HepG2 (cell line): ENCODE results near the gene FOSB. TPM values are rescaled to one million over a fixed set of nuclear protein-coding genes. Genes with fewer than 3 reads are reported as not detected.

Experiments
- ATF2 ChIP-seq: sonication (generic); formaldehyde crosslinking; IDR thresholded peaks from 2 replicates; pipeline ENCODE4 v1.4.0; 2020; ENCODE audit warnings: missing genetic modification reagents
- IKZF4 ChIP-seq: sonication (generic); formaldehyde crosslinking; IDR thresholded peaks from 2 replicates; pipeline ENCODE4 v1.5.1; 2020; ENCODE audit warnings: borderline replicate concordance, mild to moderate bottlenecking, low read depth, missing genetic modification reagents; ENCODE audit errors: not compliant biosample characterization
- IKZF5 ChIP-seq: IDR thresholded peaks from 2 replicates; pipeline ENCODE4 v1.6.1; 2018; ENCODE audit warnings: missing genetic modification reagents, mild to moderate bottlenecking, missing compliant biosample characterization
- polyA plus RNA-seq, 8 experiments: library from polyadenylated mRNA; depleted of rRNA in 3 of 8; stranded (reverse) in 7 of 8; unstranded in 1 of 8; fragments of >200 nt; fragmentation: Illumina TruSeq in 4 of 8; extraction: Trizol in 4 of 8; gene quantifications; 2 replicates each; pipeline versions ENCODE4 v1.2.1 to v1.2.3, GENCODE V29; 2011 to 2016; ENCODE audit warnings: low read depth in 4 of 8, missing spikeins in 1 of 8, mixed read lengths in 1 of 8; ENCODE audit not compliant: insufficient read depth in 1 of 8
- total RNA-seq, 5 experiments: library from RNA; depleted of rRNA; stranded (reverse); fragments of >200 nt; fragmentation: Illumina TruSeq; extraction: Trizol; gene quantifications; 2 replicates each; pipeline ENCODE4 v1.2.3, GENCODE V29; 2016; ENCODE audit warnings: low read depth in 1 of 5
- TF ChIP-seq, protein P1 (sequence below), 2 experiments: sonication (generic) in 1 of 2; formaldehyde crosslinking in 1 of 2; IDR thresholded peaks; 2 replicates each; pipeline versions ENCODE4 v1.6.1 to v1.9.0; 2014 to 2022; ENCODE audit warnings: antibody characterized with exemption in 1 of 2, borderline replicate concordance in 1 of 2, inconsistent platforms in 1 of 2, low read depth in 1 of 2, missing genetic modification reagents in 1 of 2
- TF ChIP-seq, protein P2 (sequence below): sonication (generic); formaldehyde crosslinking; IDR thresholded peaks from 2 replicates; pipeline ENCODE4 v1.4.0; 2020; ENCODE audit warnings: mild to moderate bottlenecking, missing genetic modification reagents, borderline replicate concordance

FOSB gene
- total and polyA plus RNA-seq, 2 of the 13 experiments (the other 11 are each of a cell fraction or from before 2014, with no cell fraction given): 2.8 to 6.0 TPM

GRCh38 chr19:45455707-45456499 is 11.9 kb upstream of the FOSB start (continued):
- TF ChIP-seq ATF2 (peak; percentile 99), IKZF4 (CRISPR knock-in tag) (no peak), IKZF5 (peak; percentile 100)
- TF ChIP-seq, protein P1, sequence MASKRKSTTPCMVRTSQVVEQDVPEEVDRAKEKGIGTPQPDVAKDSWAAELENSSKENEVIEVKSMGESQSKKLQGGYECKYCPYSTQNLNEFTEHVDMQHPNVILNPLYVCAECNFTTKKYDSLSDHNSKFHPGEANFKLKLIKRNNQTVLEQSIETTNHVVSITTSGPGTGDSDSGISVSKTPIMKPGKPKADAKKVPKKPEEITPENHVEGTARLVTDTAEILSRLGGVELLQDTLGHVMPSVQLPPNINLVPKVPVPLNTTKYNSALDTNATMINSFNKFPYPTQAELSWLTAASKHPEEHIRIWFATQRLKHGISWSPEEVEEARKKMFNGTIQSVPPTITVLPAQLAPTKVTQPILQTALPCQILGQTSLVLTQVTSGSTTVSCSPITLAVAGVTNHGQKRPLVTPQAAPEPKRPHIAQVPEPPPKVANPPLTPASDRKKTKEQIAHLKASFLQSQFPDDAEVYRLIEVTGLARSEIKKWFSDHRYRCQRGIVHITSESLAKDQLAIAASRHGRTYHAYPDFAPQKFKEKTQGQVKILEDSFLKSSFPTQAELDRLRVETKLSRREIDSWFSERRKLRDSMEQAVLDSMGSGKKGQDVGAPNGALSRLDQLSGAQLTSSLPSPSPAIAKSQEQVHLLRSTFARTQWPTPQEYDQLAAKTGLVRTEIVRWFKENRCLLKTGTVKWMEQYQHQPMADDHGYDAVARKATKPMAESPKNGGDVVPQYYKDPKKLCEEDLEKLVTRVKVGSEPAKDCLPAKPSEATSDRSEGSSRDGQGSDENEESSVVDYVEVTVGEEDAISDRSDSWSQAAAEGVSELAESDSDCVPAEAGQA (IDR thresholded peaks at IDR 0.05; ENCODE audit: low read depth): no peak
- TF ChIP-seq, protein P1 (CRISPR knock-in tag; IDR thresholded peaks at IDR 0.05; ENCODE audit: borderline replicate concordance): no peak
- TF ChIP-seq, protein P2, sequence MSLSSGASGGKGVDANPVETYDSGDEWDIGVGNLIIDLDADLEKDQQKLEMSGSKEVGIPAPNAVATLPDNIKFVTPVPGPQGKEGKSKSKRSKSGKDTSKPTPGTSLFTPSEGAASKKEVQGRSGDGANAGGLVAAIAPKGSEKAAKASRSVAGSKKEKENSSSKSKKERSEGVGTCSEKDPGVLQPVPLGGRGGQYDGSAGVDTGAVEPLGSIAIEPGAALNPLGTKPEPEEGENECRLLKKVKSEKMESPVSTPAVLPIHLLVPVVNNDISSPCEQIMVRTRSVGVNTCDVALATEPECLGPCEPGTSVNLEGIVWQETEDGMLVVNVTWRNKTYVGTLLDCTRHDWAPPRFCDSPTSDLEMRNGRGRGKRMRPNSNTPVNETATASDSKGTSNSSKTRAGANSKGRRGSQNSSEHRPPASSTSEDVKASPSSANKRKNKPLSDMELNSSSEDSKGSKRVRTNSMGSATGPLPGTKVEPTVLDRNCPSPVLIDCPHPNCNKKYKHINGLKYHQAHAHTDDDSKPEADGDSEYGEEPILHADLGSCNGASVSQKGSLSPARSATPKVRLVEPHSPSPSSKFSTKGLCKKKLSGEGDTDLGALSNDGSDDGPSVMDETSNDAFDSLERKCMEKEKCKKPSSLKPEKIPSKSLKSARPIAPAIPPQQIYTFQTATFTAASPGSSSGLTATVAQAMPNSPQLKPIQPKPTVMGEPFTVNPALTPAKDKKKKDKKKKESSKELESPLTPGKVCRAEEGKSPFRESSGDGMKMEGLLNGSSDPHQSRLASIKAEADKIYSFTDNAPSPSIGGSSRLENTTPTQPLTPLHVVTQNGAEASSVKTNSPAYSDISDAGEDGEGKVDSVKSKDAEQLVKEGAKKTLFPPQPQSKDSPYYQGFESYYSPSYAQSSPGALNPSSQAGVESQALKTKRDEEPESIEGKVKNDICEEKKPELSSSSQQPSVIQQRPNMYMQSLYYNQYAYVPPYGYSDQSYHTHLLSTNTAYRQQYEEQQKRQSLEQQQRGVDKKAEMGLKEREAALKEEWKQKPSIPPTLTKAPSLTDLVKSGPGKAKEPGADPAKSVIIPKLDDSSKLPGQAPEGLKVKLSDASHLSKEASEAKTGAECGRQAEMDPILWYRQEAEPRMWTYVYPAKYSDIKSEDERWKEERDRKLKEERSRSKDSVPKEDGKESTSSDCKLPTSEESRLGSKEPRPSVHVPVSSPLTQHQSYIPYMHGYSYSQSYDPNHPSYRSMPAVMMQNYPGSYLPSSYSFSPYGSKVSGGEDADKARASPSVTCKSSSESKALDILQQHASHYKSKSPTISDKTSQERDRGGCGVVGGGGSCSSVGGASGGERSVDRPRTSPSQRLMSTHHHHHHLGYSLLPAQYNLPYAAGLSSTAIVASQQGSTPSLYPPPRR (CRISPR knock-in tag): peak; percentile 49; the same call in 1 of the 2 replicates
